ENCODE data around the gene DCLRE1A.

DNA sequence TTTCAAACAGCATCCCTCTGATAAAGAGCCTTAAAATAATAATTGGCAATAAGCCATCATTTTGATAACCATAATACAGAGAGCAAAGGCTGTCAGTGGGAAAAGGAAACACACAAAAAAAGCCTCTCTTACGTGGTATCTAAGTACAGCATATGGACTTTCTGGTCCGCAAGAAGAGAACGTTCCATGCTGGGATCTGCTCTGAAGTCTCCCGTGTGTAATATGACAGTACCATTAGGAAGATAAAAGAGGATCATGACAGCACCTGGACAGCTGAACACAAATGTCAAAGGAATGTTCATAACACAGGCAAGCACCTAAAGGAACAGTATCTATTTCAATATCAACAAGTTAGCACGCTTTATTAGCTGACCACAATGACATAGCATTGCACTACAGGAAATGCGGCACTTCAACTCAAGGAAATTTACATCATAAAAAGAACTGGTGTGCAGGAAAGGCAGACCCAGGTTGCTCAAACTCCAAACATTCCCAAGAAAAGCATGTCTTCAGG is 9.9 kb downstream of the DCLRE1A start:
- TF ChIP-seq EZH2 (IDR thresholded peaks at IDR 0.05; ENCODE audit: borderline replicate concordance, insufficient read depth, low read length, poor library complexity, severe bottlenecking) (no peak), EP300 (conservative IDR thresholded peaks at IDR 0.05; ENCODE audit: poor library complexity, severe bottlenecking) (no peak), CTCF (IDR thresholded peaks at IDR 0.05; ENCODE audit: poor library complexity, severe bottlenecking) (no peak), POLR2AphosphoS5 (IDR thresholded peaks at IDR 0.05) (no peak), MXI1 (conservative IDR thresholded peaks at IDR 0.05; ENCODE audit: poor library complexity, severe bottlenecking) (no peak), RAD21 (conservative IDR thresholded peaks at IDR 0.05) (no peak)

Data from neural cell (in vitro differentiated cells).